GM21360 (cell line): ENCODE data around the gene PAEP.
"Not testable (repeated sequence)": the region's sequence is repeated elsewhere in the genome, so short reads cannot be mapped to it uniquely, and the experiment has no call there.

Source experiments
- ATAC-seq: cut with Tn5 transposase; IDR thresholded peaks from one replicate; pipeline ENCODE4 v1.9.1; 2021; ENCODE audit warnings: mild to moderate bottlenecking, moderate library complexity; ENCODE audit not compliant: unreplicated experiment

Gene PAEP

GRCh38 chr9:135525241-135526088, 36.1 kb upstream of the PAEP start:
- no peak for ATAC-seq

GRCh38 chr9:135526089-135526729, 35.3 kb upstream of the PAEP start:
- no peak for ATAC-seq

GRCh38 chr9:135526730-135527571, 34.6 kb upstream of the PAEP start:
- ATAC-seq = no peak

- ATAC-seq = not testable (repeated sequence)
These were observed 32.6 kb upstream of the PAEP start for GRCh38 chr9:135528842-135529435.

- no peak for ATAC-seq
These were observed 31.4 kb upstream of the PAEP start for GRCh38 chr9:135530146-135530545.

- no peak for ATAC-seq
These were observed 30.5 kb upstream of the PAEP start for GRCh38 chr9:135531096-135531495.

GRCh38 chr9:135533113-135533512, 28.4 kb upstream of the PAEP start:
- no peak for ATAC-seq

GRCh38 chr9:135533674-135534073, 27.9 kb upstream of the PAEP start:
- no peak for ATAC-seq

GRCh38 chr9:135534192-135534711, 27.3 kb upstream of the PAEP start:
- not testable (repeated sequence) for ATAC-seq

GRCh38 chr9:135534826-135535225, 26.7 kb upstream of the PAEP start:
- ATAC-seq = not testable (repeated sequence)

GRCh38 chr9:135535631-135536030, 25.9 kb upstream of the PAEP start:
- not testable (repeated sequence) for ATAC-seq

GRCh38 chr9:135536216-135536615, 25.3 kb upstream of the PAEP start:
- ATAC-seq = no peak

GRCh38 chr9:135543262-135543894, 18.2 kb upstream of the PAEP start:
- ATAC-seq = not testable (repeated sequence)

GRCh38 chr9:135544981-135545635, 16.4 kb upstream of the PAEP start:
- ATAC-seq = no peak

GRCh38 chr9:135545646-135546176, 15.8 kb upstream of the PAEP start, which contains the start of gene OBP2A:
Gene OBP2A, plus strand, starts transcription at chr9:135546126. Its CDS starts 55 bp downstream, at chr9:135546181.
- not testable (repeated sequence) for ATAC-seq

- not testable (repeated sequence) for ATAC-seq
These were observed 14.6 kb upstream of the PAEP start for GRCh38 chr9:135546792-135547617.

- no peak for ATAC-seq
These were observed 13.5 kb upstream of the PAEP start for GRCh38 chr9:135547756-135548736.
